ENCODE measurements around the gene PCDHGA12. TPM values are rescaled to one million over a fixed set of nuclear protein-coding genes. Genes with fewer than 3 reads are reported as not detected.

Gene PCDHGA12
- total RNA-seq, 2 donors from 2014 or later: 0.69 to 1.4 TPM

Other genes with a start within 250 kb of the PCDHGA12 start
- gene PCDHB16, start 248.1 kb upstream of the PCDHGA12 start, total RNA-seq: not detected
- under 1 TPM in 1 of 2 donors, not detected in 1; 0.17 TPM for gene PCDHB9, start 243.3 kb upstream of the PCDHGA12 start, total RNA-seq
- gene PCDHB10, start 238.2 kb upstream of the PCDHGA12 start, total RNA-seq: not detected
- not detected for gene PCDHB11, start 230.9 kb upstream of the PCDHGA12 start, total RNA-seq
- not detected for gene PCDHB12, start 221.8 kb upstream of the PCDHGA12 start, total RNA-seq
- under 1 TPM in 1 of 2 donors, not detected in 1; 0.10 TPM for gene PCDHB13, start 216.6 kb upstream of the PCDHGA12 start, total RNA-seq
- gene PCDHB14, start 207.2 kb upstream of the PCDHGA12 start, total RNA-seq: not detected
- gene PCDHB15, start 185.1 kb upstream of the PCDHGA12 start, total RNA-seq: not detected
- 1 to 10 TPM in 1 of 2 donors, under 1 TPM in 1; 0.67 to 2.2 TPM for gene SLC25A2, start 126.5 kb upstream of the PCDHGA12 start, total RNA-seq
- gene TAF7, start 109.7 kb upstream of the PCDHGA12 start, total RNA-seq: 10 to 100 TPM; 52.5 to 63.5 TPM
- gene PCDHGA1, start 100.0 kb upstream of the PCDHGA12 start, total RNA-seq: under 1 TPM in 1 of 2 donors, not detected in 1; 0.07 TPM
- not detected for gene PCDHGA2, start 91.7 kb upstream of the PCDHGA12 start, total RNA-seq
- gene PCDHGA3, start 86.7 kb upstream of the PCDHGA12 start, total RNA-seq: not detected
- gene PCDHGB1, start 80.4 kb upstream of the PCDHGA12 start, total RNA-seq: under 1 TPM; 0.12 to 0.17 TPM
- under 1 TPM; 0.48 to 0.50 TPM for gene PCDHGA4, start 75.5 kb upstream of the PCDHGA12 start, total RNA-seq
- gene PCDHGB2, start 70.5 kb upstream of the PCDHGA12 start, total RNA-seq: under 1 TPM; 0.47 to 0.76 TPM
- under 1 TPM; 0.33 to 0.36 TPM for gene PCDHGA5, start 66.3 kb upstream of the PCDHGA12 start, total RNA-seq
- under 1 TPM; 0.71 to 0.81 TPM for gene PCDHGB3, start 60.3 kb upstream of the PCDHGA12 start, total RNA-seq
- gene PCDHGA6, start 56.6 kb upstream of the PCDHGA12 start, total RNA-seq: under 1 TPM; 0.40 to 0.73 TPM
- gene PCDHGA7, start 47.8 kb upstream of the PCDHGA12 start, total RNA-seq: under 1 TPM; 0.10 to 0.25 TPM
- under 1 TPM; 0.29 to 0.39 TPM for gene PCDHGB4, start 42.8 kb upstream of the PCDHGA12 start, total RNA-seq
- under 1 TPM; 0.19 to 0.20 TPM for gene PCDHGA8, start 37.9 kb upstream of the PCDHGA12 start, total RNA-seq
- 1 to 10 TPM; 1.7 to 2.8 TPM for gene PCDHGB5, start 32.6 kb upstream of the PCDHGA12 start, total RNA-seq
- under 1 TPM; 0.71 to 0.92 TPM for gene PCDHGA9, start 27.7 kb upstream of the PCDHGA12 start, total RNA-seq
- 1 to 10 TPM in 1 of 2 donors, under 1 TPM in 1; 0.89 to 1.1 TPM for gene PCDHGB6, start 22.5 kb upstream of the PCDHGA12 start, total RNA-seq
- gene PCDHGA10, start 17.5 kb upstream of the PCDHGA12 start, total RNA-seq: 1 to 10 TPM in 1 of 2 donors, under 1 TPM in 1; 0.67 to 1.2 TPM
- gene PCDHGB7, start 12.8 kb upstream of the PCDHGA12 start, total RNA-seq: under 1 TPM; 0.33 to 0.95 TPM
- under 1 TPM; 0.33 to 0.55 TPM for gene PCDHGA11, start 9.5 kb upstream of the PCDHGA12 start, total RNA-seq
- 1 to 10 TPM in 1 of 2 donors, under 1 TPM in 1; 0.33 to 1.8 TPM for gene PCDHGC3, start 45.5 kb downstream of the PCDHGA12 start, total RNA-seq
- under 1 TPM in 1 of 2 donors, not detected in 1; 0.26 TPM for gene PCDHGC4, start 54.5 kb downstream of the PCDHGA12 start, total RNA-seq
- gene PCDHGC5, start 58.6 kb downstream of the PCDHGA12 start, total RNA-seq: under 1 TPM in 1 of 2 donors, not detected in 1; 0.17 TPM
- 100 to 1,000 TPM; 280 to 289 TPM for gene DIAPH1, start 188.5 kb downstream of the PCDHGA12 start, total RNA-seq
- 100 to 1,000 TPM in 1 of 2 donors, 10 to 100 TPM in 1; 80.0 to 128 TPM for gene HDAC3, start 206.3 kb downstream of the PCDHGA12 start, total RNA-seq
- gene RELL2, start 206.5 kb downstream of the PCDHGA12 start, total RNA-seq: 10 to 100 TPM in 1 of 2 donors, 1 to 10 TPM in 1; 8.1 to 39.3 TPM
- 10 to 100 TPM; 35.6 to 56.4 TPM for gene FCHSD1, start 220.9 kb downstream of the PCDHGA12 start, total RNA-seq